Measurements from ENCODE around the gene LRIT2.

DNA sequence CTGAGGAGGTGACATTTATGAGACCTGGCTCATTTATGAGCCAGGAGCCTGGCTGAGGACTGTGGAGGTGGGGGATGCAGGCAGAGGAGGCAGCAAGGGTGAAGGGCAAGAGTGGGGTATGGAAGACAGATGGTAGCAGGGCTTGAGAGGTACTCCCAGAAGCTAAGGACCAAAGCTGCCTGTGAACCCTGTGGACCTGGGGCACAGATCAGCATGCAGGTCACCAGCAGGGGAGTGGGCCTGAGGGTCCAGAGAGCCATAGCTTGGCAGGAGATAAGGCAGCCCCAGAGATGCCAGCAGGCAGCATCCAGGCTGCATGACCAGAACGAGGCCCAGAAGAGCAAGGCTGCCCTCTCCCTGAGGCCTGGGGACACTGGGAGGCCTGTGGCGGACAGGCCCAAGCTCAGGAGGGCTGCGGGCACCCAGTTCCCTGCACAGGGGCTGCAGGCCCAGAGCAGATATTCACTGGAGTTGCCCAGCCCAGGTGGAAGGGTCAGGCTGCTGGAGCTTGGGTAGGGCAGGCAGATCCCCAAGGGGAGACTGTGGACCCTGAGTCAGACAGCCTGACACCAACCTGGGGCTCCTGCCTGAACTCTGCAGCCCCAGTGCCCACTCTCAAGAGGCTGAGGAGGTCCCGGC lies 48.4 kb downstream of the LRIT2 start:
- TF ChIP-seq, protein P1, sequence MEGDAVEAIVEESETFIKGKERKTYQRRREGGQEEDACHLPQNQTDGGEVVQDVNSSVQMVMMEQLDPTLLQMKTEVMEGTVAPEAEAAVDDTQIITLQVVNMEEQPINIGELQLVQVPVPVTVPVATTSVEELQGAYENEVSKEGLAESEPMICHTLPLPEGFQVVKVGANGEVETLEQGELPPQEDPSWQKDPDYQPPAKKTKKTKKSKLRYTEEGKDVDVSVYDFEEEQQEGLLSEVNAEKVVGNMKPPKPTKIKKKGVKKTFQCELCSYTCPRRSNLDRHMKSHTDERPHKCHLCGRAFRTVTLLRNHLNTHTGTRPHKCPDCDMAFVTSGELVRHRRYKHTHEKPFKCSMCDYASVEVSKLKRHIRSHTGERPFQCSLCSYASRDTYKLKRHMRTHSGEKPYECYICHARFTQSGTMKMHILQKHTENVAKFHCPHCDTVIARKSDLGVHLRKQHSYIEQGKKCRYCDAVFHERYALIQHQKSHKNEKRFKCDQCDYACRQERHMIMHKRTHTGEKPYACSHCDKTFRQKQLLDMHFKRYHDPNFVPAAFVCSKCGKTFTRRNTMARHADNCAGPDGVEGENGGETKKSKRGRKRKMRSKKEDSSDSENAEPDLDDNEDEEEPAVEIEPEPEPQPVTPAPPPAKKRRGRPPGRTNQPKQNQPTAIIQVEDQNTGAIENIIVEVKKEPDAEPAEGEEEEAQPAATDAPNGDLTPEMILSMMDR (conservative IDR thresholded peaks at IDR 0.05; ENCODE audit: low read length): no peak
- TF ChIP-seq EZH2phosphoT487 (IDR thresholded peaks at IDR 0.05; ENCODE audit: borderline replicate concordance, low read depth, low read length): no peak
